K562 (cell line): Measurements from ENCODE around the gene BHLHE40. TPM values are rescaled to one million over a fixed set of nuclear protein-coding genes. Genes with fewer than 3 reads are reported as not detected.

Source experiments
- CBFA2T3 ChIP-seq: fragments of 450-650 bp; IDR thresholded peaks from 2 replicates; pipeline ENCODE4 v1.6.1; 2017
- CEBPB ChIP-seq: fragments of 450-650 bp; IDR thresholded peaks from 2 replicates; pipeline ENCODE4 v1.6.1; 2016; ENCODE audit warnings: missing genetic modification characterization, missing compliant biosample characterization
- FOSL1 ChIP-seq: fragments of 200-800 bp; sonication (Bioruptor generic); conservative IDR thresholded peaks from 2 replicates; pipeline ENCODE4 v1.6.1; 2016; ENCODE audit warnings: missing genetic modification characterization, missing compliant biosample characterization
- KHSRP ChIP-seq: fragments of 450-650 bp; IDR thresholded peaks from 2 replicates; pipeline ENCODE4 v1.6.1; 2017
- KLF1 ChIP-seq: fragments of 450-650 bp; IDR thresholded peaks from 2 replicates; pipeline ENCODE4 v1.6.1; 2016; ENCODE audit warnings: missing genetic modification characterization, missing compliant biosample characterization
- KLF10 ChIP-seq: fragments of 250-450 bp; sonication (Bioruptor Pico); IDR thresholded peaks from 2 replicates; pipeline ENCODE4 v1.6.1; 2021; ENCODE audit warnings: matching md5 sums
- KLF13 ChIP-seq: fragments of 450-650 bp; IDR thresholded peaks from 2 replicates; pipeline ENCODE4 v1.6.1; 2016; ENCODE audit warnings: missing genetic modification characterization, low read depth, mild to moderate bottlenecking, missing compliant biosample characterization, moderate library complexity, borderline replicate concordance
- MTA1 ChIP-seq: fragments of 450-650 bp; IDR thresholded peaks from 2 replicates; pipeline ENCODE4 v1.6.1; 2017; ENCODE audit warnings: borderline replicate concordance
- RHOXF2B ChIP-seq: fragments of 250-450 bp; sonication (Bioruptor Pico); conservative IDR thresholded peaks from 2 replicates; pipeline ENCODE4 v1.5.1; 2021
- SOX6 ChIP-seq: fragments of 450-650 bp; IDR thresholded peaks from 2 replicates; pipeline ENCODE4 v1.6.1; 2014; ENCODE audit warnings: mild to moderate bottlenecking
- SREBF2 ChIP-seq: sonication (generic); formaldehyde crosslinking; IDR thresholded peaks from 2 replicates; pipeline ENCODE4 v1.4.0; 2020; ENCODE audit warnings: mild to moderate bottlenecking, missing genetic modification reagents
- STAT5B ChIP-seq: fragments of 250-450 bp; sonication (Bioruptor Pico); IDR thresholded peaks from 2 replicates; pipeline ENCODE4 v1.8.0; 2021; ENCODE audit warnings: mild to moderate bottlenecking, inconsistent platforms
- TAF1 ChIP-seq: IDR thresholded peaks from 2 replicates; pipeline ENCODE4 v1.6.1; 2011; ENCODE audit warnings: mild to moderate bottlenecking, low read length, moderate library complexity; ENCODE audit not compliant: insufficient read depth, control insufficient read depth, severe bottlenecking; ENCODE audit errors: extremely low read depth
- TRIM28 ChIP-seq: fragments of 450-650 bp; IDR thresholded peaks from 2 replicates; pipeline ENCODE4 v1.6.1; 2017
- ZNF431 ChIP-seq: sonication (generic); formaldehyde crosslinking; IDR thresholded peaks from 2 replicates; pipeline ENCODE4 v1.8.0; 2022; ENCODE audit warnings: mild to moderate bottlenecking, missing genetic modification reagents
- polyA plus RNA-seq, 8 experiments: library from polyadenylated mRNA; depleted of rRNA in 4 of 8; stranded (reverse) in 5 of 8; unstranded in 3 of 8; fragments of >200 nt; fragmentation: Nextera tagmentation in 2 of 8; fragmentation: Illumina TruSeq in 1 of 8; extraction: Ambion mirVana in 2 of 8; extraction: Trizol in 1 of 8; gene quantifications; 2 replicates each; pipeline versions ENCODE4 v1.2.1 to v1.2.3, GENCODE V29; 2011 to 2014; ENCODE audit warnings: inconsistent platforms in 1 of 8, missing spikeins in 1 of 8
- total RNA-seq, 7 experiments: library from RNA; depleted of rRNA in 6 of 7; stranded (reverse); fragments of >200 nt in 6 of 7; fragmentation: Illumina TruSeq in 2 of 7; extraction: Trizol in 2 of 7; gene quantifications; 2 replicates each; pipeline versions ENCODE4 v1.2.1 to v1.2.3, GENCODE V29; 2011 to 2021; ENCODE audit warnings: low replicate concordance in 1 of 7
- TF ChIP-seq, protein P1 (sequence below): fragments of 250-450 bp; sonication (Bioruptor Pico); IDR thresholded peaks from 2 replicates; pipeline ENCODE4 v1.8.0; 2021; ENCODE audit warnings: mild to moderate bottlenecking, moderate library complexity
- TF ChIP-seq, protein P2 (sequence below): fragments of 450-650 bp; formaldehyde crosslinking; IDR thresholded peaks from 2 replicates; pipeline ENCODE4 v1.4.0; 2022; ENCODE audit warnings: missing genetic modification characterization
- TF ChIP-seq, protein P3 (sequence below), 2 experiments: fragments of 450-650 bp in 1 of 2; IDR thresholded peaks; 2 replicates each; pipeline ENCODE4 v1.6.1; 2011 to 2017; ENCODE audit warnings: low read depth in 2 of 2, antibody characterized with exemption in 1 of 2, borderline replicate concordance in 1 of 2, low read length in 1 of 2, mild to moderate bottlenecking in 1 of 2, mixed read lengths in 1 of 2; ENCODE audit not compliant: control insufficient read depth in 1 of 2
- TF ChIP-seq, protein P4 (sequence below): IDR thresholded peaks from 2 replicates; pipeline ENCODE4 v1.6.1; 2016; ENCODE audit warnings: missing genetic modification characterization, missing compliant biosample characterization
- TF ChIP-seq, protein P5 (sequence below): fragments of 450-650 bp; IDR thresholded peaks from 2 replicates; pipeline ENCODE4 v1.6.1; 2016; ENCODE audit warnings: low read depth, mild to moderate bottlenecking, moderate library complexity

BHLHE40 gene
- total and polyA plus RNA-seq, 9 of the 15 experiments (the other 6 are each of a cell fraction or from before 2014, with no cell fraction given): 12.0 to 83.9 (median 31.4) TPM

DNA sequence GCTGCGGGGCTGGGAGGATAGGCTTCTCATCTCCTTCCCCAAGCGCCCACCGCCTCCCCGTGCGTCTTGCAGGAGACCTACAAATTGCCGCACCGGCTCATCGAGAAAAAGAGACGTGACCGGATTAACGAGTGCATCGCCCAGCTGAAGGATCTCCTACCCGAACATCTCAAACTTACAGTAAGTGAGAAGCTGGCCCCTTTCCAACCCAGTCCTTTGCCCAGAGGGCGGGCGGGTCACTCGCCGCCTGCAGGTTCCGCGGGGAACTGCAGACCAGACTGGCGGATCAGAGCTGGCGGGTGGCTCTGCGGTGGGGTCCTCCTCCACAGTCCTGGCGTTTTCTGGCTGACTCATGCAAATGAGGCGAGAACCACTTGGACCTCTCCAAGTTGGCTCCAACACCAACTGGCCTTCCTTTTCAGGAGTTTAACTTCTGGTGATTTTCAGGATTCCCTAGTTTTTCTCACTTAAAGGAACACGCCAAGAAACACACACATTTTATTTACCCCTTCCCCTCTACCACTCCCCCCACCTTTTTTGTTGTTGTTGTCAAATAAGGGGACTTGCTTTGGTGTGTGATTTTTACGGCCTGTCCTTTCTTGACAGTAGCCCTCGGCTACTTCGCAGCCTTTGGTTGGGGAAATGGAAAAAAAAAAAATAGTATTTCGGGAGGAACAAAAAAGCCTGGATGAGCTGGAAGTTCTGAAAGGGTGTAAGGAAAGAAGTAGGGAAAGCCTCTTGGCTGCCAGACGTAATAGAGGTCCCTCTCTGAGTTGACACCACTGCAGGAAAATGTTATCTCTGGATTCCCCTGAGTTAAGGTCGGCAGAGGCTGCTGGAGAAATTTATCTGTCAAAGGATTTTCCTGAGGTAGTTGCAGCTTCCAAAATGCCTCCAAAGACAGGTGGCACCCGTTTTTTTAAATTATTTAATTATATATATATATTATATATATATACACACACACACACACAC, 1.3 kb downstream of the BHLHE40 start (continued):
- TF ChIP-seq, protein P1, sequence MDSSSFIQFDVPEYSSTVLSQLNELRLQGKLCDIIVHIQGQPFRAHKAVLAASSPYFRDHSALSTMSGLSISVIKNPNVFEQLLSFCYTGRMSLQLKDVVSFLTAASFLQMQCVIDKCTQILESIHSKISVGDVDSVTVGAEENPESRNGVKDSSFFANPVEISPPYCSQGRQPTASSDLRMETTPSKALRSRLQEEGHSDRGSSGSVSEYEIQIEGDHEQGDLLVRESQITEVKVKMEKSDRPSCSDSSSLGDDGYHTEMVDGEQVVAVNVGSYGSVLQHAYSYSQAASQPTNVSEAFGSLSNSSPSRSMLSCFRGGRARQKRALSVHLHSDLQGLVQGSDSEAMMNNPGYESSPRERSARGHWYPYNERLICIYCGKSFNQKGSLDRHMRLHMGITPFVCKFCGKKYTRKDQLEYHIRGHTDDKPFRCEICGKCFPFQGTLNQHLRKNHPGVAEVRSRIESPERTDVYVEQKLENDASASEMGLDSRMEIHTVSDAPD (CRISPR knock-in tag): peak; percentile 73; the same call in 1 of the 2 replicates
- TF ChIP-seq SOX6 (peak; percentile 78), STAT5B (CRISPR knock-in tag) (no peak), KLF1 (tag) (no peak), ZNF431 (CRISPR knock-in tag) (peak; percentile 54; the same call in 1 of the 2 replicates), KLF13 (tag) (peak; percentile 81), KHSRP (no peak), SREBF2 (CRISPR knock-in tag) (no peak), CBFA2T3 (no peak), TRIM28 (peak; percentile 65; the same call in 1 of the 2 replicates), CEBPB (tag) (no peak), KLF10 (CRISPR knock-in tag) (0 out of 2 replicates have a peak, but pooled peaks have one; percentile 2), TAF1 (peak; percentile 82), MTA1 (peak; percentile 70; the same call in 1 of the 2 replicates), RHOXF2B (no peak), FOSL1 (tag) (no peak)
- TF ChIP-seq, protein P2, sequence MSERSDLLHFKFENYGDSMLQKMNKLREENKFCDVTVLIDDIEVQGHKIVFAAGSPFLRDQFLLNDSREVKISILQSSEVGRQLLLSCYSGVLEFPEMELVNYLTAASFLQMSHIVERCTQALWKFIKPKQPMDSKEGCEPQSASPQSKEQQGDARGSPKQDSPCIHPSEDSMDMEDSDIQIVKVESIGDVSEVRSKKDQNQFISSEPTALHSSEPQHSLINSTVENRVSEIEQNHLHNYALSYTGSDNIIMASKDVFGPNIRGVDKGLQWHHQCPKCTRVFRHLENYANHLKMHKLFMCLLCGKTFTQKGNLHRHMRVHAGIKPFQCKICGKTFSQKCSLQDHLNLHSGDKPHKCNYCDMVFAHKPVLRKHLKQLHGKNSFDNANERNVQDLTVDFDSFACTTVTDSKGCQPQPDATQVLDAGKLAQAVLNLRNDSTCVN (CRISPR knock-in tag): no peak
- TF ChIP-seq, protein P3, sequence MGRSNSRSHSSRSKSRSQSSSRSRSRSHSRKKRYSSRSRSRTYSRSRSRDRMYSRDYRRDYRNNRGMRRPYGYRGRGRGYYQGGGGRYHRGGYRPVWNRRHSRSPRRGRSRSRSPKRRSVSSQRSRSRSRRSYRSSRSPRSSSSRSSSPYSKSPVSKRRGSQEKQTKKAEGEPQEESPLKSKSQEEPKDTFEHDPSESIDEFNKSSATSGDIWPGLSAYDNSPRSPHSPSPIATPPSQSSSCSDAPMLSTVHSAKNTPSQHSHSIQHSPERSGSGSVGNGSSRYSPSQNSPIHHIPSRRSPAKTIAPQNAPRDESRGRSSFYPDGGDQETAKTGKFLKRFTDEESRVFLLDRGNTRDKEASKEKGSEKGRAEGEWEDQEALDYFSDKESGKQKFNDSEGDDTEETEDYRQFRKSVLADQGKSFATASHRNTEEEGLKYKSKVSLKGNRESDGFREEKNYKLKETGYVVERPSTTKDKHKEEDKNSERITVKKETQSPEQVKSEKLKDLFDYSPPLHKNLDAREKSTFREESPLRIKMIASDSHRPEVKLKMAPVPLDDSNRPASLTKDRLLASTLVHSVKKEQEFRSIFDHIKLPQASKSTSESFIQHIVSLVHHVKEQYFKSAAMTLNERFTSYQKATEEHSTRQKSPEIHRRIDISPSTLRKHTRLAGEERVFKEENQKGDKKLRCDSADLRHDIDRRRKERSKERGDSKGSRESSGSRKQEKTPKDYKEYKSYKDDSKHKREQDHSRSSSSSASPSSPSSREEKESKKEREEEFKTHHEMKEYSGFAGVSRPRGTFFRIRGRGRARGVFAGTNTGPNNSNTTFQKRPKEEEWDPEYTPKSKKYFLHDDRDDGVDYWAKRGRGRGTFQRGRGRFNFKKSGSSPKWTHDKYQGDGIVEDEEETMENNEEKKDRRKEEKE (IDR thresholded peaks at IDR 0.05; ENCODE audit: borderline replicate concordance in 1 of 2, control insufficient read depth in 1 of 2, low read depth in 2 of 2, low read length in 1 of 2): no peak
- TF ChIP-seq, protein P4, sequence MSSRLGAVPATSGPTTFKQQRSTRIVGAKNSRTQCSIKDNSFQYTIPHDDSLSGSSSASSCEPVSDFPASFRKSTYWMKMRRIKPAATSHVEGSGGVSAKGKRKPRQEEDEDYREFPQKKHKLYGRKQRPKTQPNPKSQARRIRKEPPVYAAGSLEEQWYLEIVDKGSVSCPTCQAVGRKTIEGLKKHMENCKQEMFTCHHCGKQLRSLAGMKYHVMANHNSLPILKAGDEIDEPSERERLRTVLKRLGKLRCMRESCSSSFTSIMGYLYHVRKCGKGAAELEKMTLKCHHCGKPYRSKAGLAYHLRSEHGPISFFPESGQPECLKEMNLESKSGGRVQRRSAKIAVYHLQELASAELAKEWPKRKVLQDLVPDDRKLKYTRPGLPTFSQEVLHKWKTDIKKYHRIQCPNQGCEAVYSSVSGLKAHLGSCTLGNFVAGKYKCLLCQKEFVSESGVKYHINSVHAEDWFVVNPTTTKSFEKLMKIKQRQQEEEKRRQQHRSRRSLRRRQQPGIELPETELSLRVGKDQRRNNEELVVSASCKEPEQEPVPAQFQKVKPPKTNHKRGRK (tag): no peak
- TF ChIP-seq, protein P5, sequence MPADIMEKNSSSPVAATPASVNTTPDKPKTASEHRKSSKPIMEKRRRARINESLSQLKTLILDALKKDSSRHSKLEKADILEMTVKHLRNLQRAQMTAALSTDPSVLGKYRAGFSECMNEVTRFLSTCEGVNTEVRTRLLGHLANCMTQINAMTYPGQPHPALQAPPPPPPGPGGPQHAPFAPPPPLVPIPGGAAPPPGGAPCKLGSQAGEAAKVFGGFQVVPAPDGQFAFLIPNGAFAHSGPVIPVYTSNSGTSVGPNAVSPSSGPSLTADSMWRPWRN: no peak
